NCI-H510A (cell line): Measurements from ENCODE around the gene PSME4.
"Not testable (repeated sequence)": the region's sequence is repeated elsewhere in the genome, so short reads cannot be mapped to it uniquely, and the experiment has no call there.

Experiments used
- DNase-seq: peaks from one replicate; lab custom pipeline; 2025; lab: John Stamatoyannopoulos, UW

PSME4 gene

DNA sequence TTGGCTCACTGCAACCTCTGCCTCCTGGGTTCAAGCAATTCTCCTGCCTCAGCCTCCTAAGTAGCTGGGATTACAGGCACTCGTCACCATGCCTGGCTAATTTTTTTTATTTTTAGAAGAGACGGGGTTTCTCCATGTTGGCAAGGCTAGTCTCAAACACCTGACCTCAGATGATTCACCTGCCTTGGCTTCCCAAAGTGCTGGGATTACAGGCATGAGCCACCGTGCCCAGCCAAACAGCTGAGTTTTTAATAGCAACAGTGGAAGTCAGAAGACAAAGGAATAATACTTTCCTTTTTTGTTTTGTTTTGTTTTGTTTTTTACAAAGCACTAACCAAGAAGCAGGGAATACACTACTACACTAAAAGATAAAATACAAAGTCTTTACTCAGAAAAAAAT, 127.9 kb downstream of the PSME4 start:
- DNase-seq = no peak

DNA sequence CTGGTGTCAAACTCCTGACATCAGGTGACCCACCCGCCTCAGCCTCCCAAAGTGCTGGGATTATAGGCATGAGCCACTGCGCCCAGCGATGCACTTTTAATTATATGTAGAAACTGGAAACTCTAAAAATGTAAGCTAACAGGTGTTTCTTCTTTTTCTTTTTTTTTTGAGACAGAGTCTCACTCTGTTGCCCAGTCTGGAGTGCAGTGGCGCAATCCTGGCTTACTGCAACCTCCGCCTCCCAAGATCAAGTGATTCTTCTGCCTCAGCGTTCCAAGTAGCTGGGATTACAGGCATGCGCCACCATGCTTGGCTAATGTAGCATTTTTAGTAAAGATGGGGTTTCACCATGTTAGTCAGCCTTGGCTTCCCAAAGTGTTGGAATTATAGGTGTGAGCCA, 129.1 kb downstream of the PSME4 start:
- not testable (repeated sequence) for DNase-seq

- no peak for DNase-seq
These were observed 130.2 kb downstream of the PSME4 start for GRCh38 chr2:53840580-53840979.

DNA sequence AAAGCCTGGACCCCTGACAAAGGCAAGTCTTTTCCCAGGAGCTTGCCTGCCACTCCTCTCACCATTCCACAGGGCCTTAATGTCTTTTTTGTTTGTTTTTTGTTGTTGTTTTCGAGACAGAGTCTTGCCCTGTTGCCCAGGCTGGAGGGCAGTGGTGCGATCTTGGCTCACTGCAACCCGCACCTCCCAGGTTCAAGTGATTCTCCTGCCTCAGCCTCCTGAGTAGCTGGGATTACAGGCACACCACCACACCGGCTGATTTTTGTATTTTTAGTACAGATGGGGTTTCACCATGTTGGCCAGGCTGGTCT, 140.9 kb downstream of the PSME4 start:
- not testable (repeated sequence) for DNase-seq

DNA sequence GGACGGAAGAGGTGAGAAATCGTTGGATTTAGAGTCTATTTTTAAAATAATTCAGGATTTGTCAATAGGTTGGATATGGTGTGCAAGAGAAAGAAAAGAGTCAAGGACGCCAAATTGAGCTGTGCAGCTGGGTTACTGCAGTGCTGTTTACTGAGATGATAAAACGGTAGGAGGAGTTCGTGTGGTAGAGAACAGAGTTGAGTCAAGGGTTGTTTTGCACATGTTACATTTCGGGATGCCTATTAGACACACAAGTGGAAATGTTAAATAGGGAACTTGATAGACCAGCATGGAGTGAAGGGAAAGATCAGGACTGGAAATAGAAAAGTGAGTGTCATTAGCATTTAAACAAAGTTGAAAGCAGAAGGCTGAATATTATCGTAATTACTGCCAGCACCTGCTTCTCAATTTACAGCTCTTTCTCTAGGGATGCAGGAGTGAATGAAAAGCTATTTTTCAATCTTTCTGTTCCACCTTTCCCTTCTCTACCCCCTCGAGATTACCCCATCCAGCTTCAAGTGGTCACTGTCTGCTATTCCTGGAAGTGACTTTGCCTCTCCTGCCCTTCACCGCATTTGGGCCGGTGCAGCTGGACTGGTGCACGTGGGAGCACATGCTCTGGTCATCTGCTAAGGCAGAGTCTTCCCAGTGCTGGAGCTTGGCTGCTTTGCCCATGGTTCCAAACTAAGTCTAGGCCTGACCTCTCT, 141.4 kb downstream of the PSME4 start:
- DNase-seq = no peak

GRCh38 chr2:53828331-53828730, 142.5 kb downstream of the PSME4 start:
- DNase-seq = no peak

DNA sequence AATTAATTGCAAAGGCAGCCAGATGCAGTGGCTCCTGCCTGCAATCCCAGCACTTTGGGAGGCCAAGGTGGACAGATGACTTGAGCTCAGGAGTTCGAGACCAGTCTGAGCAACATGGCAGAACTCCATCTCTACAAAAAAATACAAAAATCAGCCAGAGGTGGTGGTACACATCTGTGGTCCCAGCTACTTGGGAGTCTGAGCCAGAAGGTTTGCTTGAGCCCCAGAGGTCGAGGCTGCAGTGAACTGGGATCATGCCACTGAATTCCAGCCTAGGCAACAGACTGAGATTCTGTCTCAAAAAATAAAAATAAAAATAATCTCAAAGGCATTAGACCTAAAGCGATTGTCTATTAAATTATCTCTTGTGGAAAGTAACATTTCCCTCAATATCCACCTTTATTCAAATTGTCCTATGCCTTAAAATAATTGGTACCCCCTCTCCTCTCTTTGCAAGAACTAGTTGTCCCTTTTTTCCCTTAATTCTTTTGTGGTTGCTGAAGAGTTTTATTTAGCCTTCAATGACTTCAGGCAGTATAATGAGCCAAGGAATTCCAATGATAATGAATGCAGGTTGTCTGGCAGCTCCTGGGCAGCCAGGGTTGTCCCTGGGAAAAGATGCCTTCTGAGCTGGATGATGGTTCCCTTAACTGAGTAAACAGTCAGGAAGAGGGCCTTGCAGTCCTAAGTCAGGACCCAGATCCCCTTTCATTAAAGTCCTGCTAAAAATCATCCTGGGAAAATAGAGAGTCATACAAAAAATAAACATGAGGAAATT, 143.2 kb downstream of the PSME4 start:
- DNase-seq = no peak

GRCh38 chr2:53826587-53827397, 144.0 kb downstream of the PSME4 start:
- DNase-seq = no peak

DNA sequence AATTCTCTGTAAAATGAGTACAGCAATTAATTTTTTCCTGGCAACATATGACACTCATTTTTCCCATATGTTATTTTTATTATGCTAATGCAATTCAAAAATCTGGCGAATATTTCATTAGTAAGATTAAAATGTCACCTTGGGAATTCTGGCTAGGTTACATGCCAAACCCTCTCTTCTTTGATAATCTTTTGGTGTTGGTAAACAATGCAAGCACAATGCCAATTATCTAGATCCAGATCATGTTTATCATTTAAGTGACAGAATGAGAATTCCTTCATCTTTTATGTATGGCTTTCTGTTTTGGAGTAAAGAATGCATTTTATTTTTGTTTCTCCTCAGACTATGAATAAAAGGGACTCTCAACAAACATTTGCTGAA, 144.8 kb downstream of the PSME4 start:
- DNase-seq = no peak

DNA sequence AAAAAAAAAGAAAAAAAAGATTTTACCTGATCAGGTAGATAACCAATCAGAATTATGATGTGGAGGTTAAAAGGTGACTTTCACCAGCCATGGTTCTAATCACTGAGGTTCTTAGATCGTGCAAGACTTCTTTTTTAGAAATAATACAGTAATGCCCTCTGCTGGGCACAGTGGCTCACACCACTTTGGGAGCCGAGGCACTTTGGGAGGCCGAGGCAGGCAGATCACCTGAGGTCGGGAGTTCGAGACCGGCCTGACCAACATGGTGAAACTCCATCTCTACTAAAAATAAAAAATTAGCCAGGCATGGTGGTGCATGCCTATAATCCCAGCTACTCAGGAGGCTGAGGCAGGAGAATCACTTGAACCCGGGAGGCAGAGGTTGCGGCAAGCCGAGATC, 147.2 kb downstream of the PSME4 start:
- not testable (repeated sequence) for DNase-seq

DNA sequence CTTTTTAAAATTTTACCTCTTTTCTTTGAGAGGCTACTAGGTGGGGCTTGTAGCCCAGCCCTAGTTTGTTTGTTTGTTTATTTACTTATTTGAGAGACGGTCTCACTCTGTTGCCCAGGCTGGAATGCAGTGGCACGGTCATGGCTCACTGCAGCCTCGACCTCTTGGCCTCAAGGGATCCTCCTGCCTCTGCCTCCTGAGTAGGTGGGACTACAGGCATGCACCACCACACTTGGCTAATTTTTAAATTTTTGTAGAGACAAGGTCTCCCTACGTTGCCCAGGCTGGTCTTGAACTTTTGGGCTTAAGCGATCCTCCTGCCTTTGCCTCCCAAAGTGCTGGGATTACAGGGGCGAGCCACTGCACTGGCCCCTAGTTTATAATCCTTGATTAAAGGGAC, 149.0 kb downstream of the PSME4 start:
- no peak for DNase-seq

DNA sequence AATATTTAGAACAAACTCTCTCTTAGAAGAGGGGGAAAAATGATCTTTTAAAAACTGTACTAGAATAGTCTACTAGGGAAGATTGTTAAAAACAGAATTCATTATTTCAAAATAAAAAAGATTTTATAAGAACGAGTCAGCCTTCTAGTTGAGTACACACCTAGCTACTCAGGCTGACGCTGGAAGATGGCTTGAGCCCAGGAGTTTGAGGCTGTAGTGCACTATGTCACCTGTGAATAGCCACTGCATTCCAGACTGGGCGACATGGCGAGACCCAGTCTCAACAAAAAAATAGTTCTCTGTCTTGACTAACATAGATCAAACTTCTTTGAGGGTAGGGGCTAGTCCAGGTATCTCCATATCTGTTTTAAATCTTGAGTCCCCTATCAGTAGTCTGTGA, 150.1 kb downstream of the PSME4 start:
- no peak for DNase-seq

DNA sequence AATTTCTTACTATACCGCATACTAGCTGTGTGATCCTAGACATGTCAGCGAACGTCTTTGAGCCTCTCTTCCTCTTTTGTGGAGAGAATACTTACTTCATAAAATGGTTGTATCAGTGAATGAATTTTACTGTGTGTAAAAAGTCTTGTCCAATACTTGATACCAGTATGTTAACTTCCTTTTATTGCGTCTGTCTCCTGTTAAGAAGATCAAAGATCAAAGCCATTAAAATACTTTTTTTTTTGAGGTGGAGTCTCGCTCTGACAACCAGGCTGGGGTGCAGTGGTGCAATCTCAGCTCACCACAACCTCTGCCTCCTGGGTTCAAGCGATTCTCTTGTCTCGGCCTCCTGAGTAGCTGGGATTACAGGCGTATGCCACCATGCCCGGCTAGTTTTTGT, 150.7 kb downstream of the PSME4 start:
- DNase-seq = no peak

DNA sequence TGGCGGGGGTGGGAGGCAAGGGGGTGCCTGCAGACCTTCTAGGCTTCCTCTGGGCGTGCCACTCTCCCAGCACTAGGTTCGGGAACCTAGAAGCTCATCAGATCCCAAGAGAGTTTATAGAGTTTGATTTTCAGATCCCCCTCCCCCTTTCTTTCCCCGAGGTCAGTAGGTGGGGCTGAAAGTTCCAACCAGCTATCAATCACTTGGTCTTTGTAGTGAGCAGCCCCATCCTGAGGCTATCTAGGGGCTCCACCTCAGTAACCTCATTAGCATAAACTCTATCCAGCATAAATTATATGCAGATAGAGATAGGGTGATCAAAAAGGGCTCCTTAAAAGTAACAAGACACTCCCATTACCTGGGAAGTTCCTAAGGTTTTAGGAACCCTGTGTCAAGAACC, 151.2 kb downstream of the PSME4 start:
- DNase-seq = no peak

- DNase-seq = no peak
These were observed 151.8 kb downstream of the PSME4 start for GRCh38 chr2:53818854-53819435.
